NT2/D1 (cell line): Measurements from ENCODE around the gene VMP1.

Experiments
- SUZ12 ChIP-seq: IDR thresholded peaks from 2 replicates; pipeline ENCODE4 v1.6.1; 2011; ENCODE audit not compliant: insufficient read length, insufficient read depth; ENCODE audit errors: extremely low read depth
- YY1 ChIP-seq: IDR thresholded peaks from 2 replicates; pipeline ENCODE4 v1.6.1; 2011; ENCODE audit not compliant: insufficient read length, insufficient read depth
- ZNF274 ChIP-seq: IDR thresholded peaks from 2 replicates; pipeline ENCODE4 v1.6.1; 2011; ENCODE audit warnings: mild to moderate bottlenecking, low read depth, low read length

- TF ChIP-seq YY1 (no peak), SUZ12 (no peak), ZNF274 (no peak)
Observed at GRCh38 chr17:59878624-59879023, 171.2 kb downstream of the VMP1 start.
